GM18867 (cell line): Measurements from ENCODE around the gene SCYGR2.

Source experiments
- ATAC-seq: cut with Tn5 transposase; IDR thresholded peaks from one replicate; pipeline ENCODE4 v1.9.1; 2021; ENCODE audit warnings: mild to moderate bottlenecking, moderate library complexity; ENCODE audit not compliant: unreplicated experiment

The SCYGR2 gene

GRCh38 chr2:227612546-227613271 is 14.0 kb downstream of the SCYGR2 start:
- no peak for ATAC-seq

GRCh38 chr2:227613272-227613660 is 14.6 kb downstream of the SCYGR2 start:
- ATAC-seq = no peak

GRCh38 chr2:227614246-227614645 is 15.6 kb downstream of the SCYGR2 start:
- no peak for ATAC-seq

GRCh38 chr2:227614740-227615139 is 16.0 kb downstream of the SCYGR2 start, which contains the start of gene SCYGR3:
TSS of gene SCYGR3 (minus strand) at chr2:227614840. CDS start at chr2:227614840, 0 bp downstream.
- ATAC-seq = no peak

- ATAC-seq = no peak
Observed at GRCh38 chr2:227615181-227615580, 16.5 kb downstream of the SCYGR2 start.

GRCh38 chr2:227615906-227616305 is 17.2 kb downstream of the SCYGR2 start:
- ATAC-seq = no peak

- no peak for ATAC-seq
Observed at GRCh38 chr2:227616631-227617030, 17.9 kb downstream of the SCYGR2 start.

- no peak for ATAC-seq
Observed at GRCh38 chr2:227617316-227618230, 18.9 kb downstream of the SCYGR2 start, which contains the start of gene SCYGR4. TSS of gene SCYGR4 (plus strand) at chr2:227617498. CDS start at chr2:227617498, 0 bp downstream.

- ATAC-seq = no peak
Observed at GRCh38 chr2:227623226-227623625, 24.5 kb downstream of the SCYGR2 start.

GRCh38 chr2:227625420-227625819 is 26.7 kb downstream of the SCYGR2 start:
- ATAC-seq = no peak

- no peak for ATAC-seq
Observed at GRCh38 chr2:227626580-227627151, 28.0 kb downstream of the SCYGR2 start.

GRCh38 chr2:227627769-227628168 is 29.1 kb downstream of the SCYGR2 start:
- peak; percentile 87 for ATAC-seq

GRCh38 chr2:227629435-227629834 is 30.7 kb downstream of the SCYGR2 start:
- ATAC-seq = no peak

- no peak for ATAC-seq
Observed at GRCh38 chr2:227630322-227630721, 31.6 kb downstream of the SCYGR2 start.

- ATAC-seq = no peak
Observed at GRCh38 chr2:227632827-227633226, 34.1 kb downstream of the SCYGR2 start.

- no peak for ATAC-seq
Observed at GRCh38 chr2:227634201-227634600, 35.5 kb downstream of the SCYGR2 start.

- ATAC-seq = no peak
Observed at GRCh38 chr2:227642656-227643055, 44.0 kb downstream of the SCYGR2 start.

- no peak for ATAC-seq
Observed at GRCh38 chr2:227643990-227644551, 45.4 kb downstream of the SCYGR2 start.
